ENCODE results near the gene TM4SF18.

DNA sequence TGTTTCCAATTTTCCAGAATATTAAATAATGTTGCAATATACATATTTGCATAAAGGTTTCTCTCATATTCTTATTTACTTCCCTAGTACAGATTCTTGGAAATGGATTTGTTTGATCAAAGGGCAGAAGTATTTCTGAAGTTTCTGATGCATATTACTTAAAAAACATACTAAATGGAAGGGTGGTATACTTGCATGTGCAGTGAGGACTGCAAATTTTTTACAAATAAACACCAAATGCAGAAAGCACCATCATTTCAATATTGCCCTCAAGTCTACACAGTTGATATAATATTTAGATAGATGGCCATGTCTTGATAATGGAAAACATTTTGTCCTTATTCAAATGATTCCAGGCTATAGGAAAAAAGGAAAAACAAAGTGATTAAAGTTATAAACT lies 12.3 kb downstream of the TM4SF18 start:
- TF ChIP-seq, protein P1, sequence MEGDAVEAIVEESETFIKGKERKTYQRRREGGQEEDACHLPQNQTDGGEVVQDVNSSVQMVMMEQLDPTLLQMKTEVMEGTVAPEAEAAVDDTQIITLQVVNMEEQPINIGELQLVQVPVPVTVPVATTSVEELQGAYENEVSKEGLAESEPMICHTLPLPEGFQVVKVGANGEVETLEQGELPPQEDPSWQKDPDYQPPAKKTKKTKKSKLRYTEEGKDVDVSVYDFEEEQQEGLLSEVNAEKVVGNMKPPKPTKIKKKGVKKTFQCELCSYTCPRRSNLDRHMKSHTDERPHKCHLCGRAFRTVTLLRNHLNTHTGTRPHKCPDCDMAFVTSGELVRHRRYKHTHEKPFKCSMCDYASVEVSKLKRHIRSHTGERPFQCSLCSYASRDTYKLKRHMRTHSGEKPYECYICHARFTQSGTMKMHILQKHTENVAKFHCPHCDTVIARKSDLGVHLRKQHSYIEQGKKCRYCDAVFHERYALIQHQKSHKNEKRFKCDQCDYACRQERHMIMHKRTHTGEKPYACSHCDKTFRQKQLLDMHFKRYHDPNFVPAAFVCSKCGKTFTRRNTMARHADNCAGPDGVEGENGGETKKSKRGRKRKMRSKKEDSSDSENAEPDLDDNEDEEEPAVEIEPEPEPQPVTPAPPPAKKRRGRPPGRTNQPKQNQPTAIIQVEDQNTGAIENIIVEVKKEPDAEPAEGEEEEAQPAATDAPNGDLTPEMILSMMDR (conservative IDR thresholded peaks at IDR 0.05; ENCODE audit: low read length): no peak
- TF ChIP-seq EZH2phosphoT487 (IDR thresholded peaks at IDR 0.05; ENCODE audit: borderline replicate concordance, low read depth, low read length): no peak
